Amniotic stem cell (primary cell): ENCODE measurements around the gene NLRP4.

Experiments used
- DNase-seq: peaks from one replicate; lab custom pipeline; 2025; lab: John Stamatoyannopoulos, UW

The NLRP4 gene

GRCh38 chr19:55836340-55836739 lies at the start of gene NLRP4:
Gene NLRP4, plus strand, starts transcription at chr19:55836540. Its CDS starts 15,541 bp downstream, at chr19:55852081.
- DNase-seq = no peak

- DNase-seq = no peak
Measured at GRCh38 chr19:55795021-55795420, 41.3 kb upstream of the NLRP4 start.

- no peak for DNase-seq
Measured at GRCh38 chr19:55801416-55801815, 34.9 kb upstream of the NLRP4 start.

GRCh38 chr19:55802281-55802680 lies 34.1 kb upstream of the NLRP4 start:
- no peak for DNase-seq

GRCh38 chr19:55809381-55810058 lies 26.8 kb upstream of the NLRP4 start:
- no peak for DNase-seq

- DNase-seq = no peak
Measured at GRCh38 chr19:55811340-55811739, 25.0 kb upstream of the NLRP4 start.

- DNase-seq = no peak
Measured at GRCh38 chr19:55812449-55812848, 23.9 kb upstream of the NLRP4 start.

GRCh38 chr19:55813906-55814305 lies 22.4 kb upstream of the NLRP4 start:
- no peak for DNase-seq

- no peak for DNase-seq
Measured at GRCh38 chr19:55820037-55820436, 16.3 kb upstream of the NLRP4 start.

GRCh38 chr19:55830656-55831055 lies 5.7 kb upstream of the NLRP4 start:
- DNase-seq = no peak

GRCh38 chr19:55831846-55832245 lies 4.5 kb upstream of the NLRP4 start, which contains the start of gene NLRP11:
Gene NLRP11, minus strand, starts transcription at chr19:55831999. Its CDS starts 13,825 bp downstream, at chr19:55818174.
- DNase-seq = no peak

- DNase-seq = no peak
Measured at GRCh38 chr19:55832676-55833075, 3.7 kb upstream of the NLRP4 start.

GRCh38 chr19:55838251-55838650 lies 1.9 kb downstream of the NLRP4 start:
- no peak for DNase-seq

- no peak for DNase-seq
Measured at GRCh38 chr19:55838906-55839305, 2.6 kb downstream of the NLRP4 start.

- DNase-seq = no peak
Measured at GRCh38 chr19:55855160-55855559, 18.8 kb downstream of the NLRP4 start.

- no peak for DNase-seq
Measured at GRCh38 chr19:55857149-55857548, 20.8 kb downstream of the NLRP4 start.

GRCh38 chr19:55857974-55858373 lies 21.6 kb downstream of the NLRP4 start:
- DNase-seq = no peak

GRCh38 chr19:55858401-55858800 lies 22.1 kb downstream of the NLRP4 start:
- DNase-seq = no peak

GRCh38 chr19:55858969-55859368 lies 22.6 kb downstream of the NLRP4 start:
- no peak for DNase-seq

GRCh38 chr19:55866521-55866920 lies 30.2 kb downstream of the NLRP4 start:
- no peak for DNase-seq

- DNase-seq = no peak
Measured at GRCh38 chr19:55867101-55867500, 30.8 kb downstream of the NLRP4 start.

GRCh38 chr19:55870736-55871135 lies 34.4 kb downstream of the NLRP4 start:
- no peak for DNase-seq

GRCh38 chr19:55877211-55877610 lies 40.9 kb downstream of the NLRP4 start:
- no peak for DNase-seq

GRCh38 chr19:55882626-55883025 lies 46.3 kb downstream of the NLRP4 start:
- DNase-seq = no peak
